OCI-LY3 (cell line): ENCODE measurements around the gene HTATIP2.

Experiments used
- H2AFZ ChIP-seq: fragments of 200-600, 300-600 bp; shearing (Covaris generic); 2 replicates; pipeline ENCODE4 v1.6.0; 2014; ENCODE audit warnings: antibody characterized with exemption, low read depth, low read length
- H3K27ac ChIP-seq: fragments of 200-600, 300-600 bp; sonication (generic); 2 replicates; pipeline ENCODE4 v1.5.1; 2014; ENCODE audit warnings: mild to moderate bottlenecking, low read length, moderate library complexity, mixed read lengths
- H3K27me3 ChIP-seq: fragments of 200-600, 300-600 bp; sonication (generic); 2 replicates; pipeline ENCODE4 v1.6.1; 2014; ENCODE audit warnings: low read depth, low read length, mixed read lengths
- H3K36me3 ChIP-seq: fragments of 200-600, 300-600 bp; sonication (generic); replicated peaks from 2 replicates; pipeline ENCODE3; 2014; ENCODE audit warnings: low read depth, low read length, mixed read lengths
- H3K4me1 ChIP-seq: fragments of 300-600, 200-600 bp; sonication (generic); 2 replicates; pipeline ENCODE4 v1.6.1; 2014; ENCODE audit warnings: low read length, mixed read lengths
- H3K4me2 ChIP-seq: fragments of 200-600, 300-600 bp; sonication (generic); 2 replicates; pipeline ENCODE4 v1.6.1; 2014; ENCODE audit warnings: low read length, mixed read lengths
- H3K4me3 ChIP-seq: fragments of 300-600, 200-600 bp; sonication (generic); 2 replicates; pipeline ENCODE4 v1.5.1; 2014; ENCODE audit warnings: antibody characterized with exemption, mild to moderate bottlenecking, low read length, moderate library complexity
- H3K79me2 ChIP-seq: fragments of 300-600, 200-600 bp; shearing (Covaris generic); 2 replicates; pipeline ENCODE4 v1.6.1; 2014; ENCODE audit warnings: mild to moderate bottlenecking, low read length, mixed read lengths
- H3K9ac ChIP-seq: fragments of 300-600, 200-600 bp; shearing (Covaris generic); 2 replicates; pipeline ENCODE4 v1.6.0; 2014; ENCODE audit warnings: mild to moderate bottlenecking, low read length, moderate library complexity
- H3K9me3 ChIP-seq: fragments of 200-600, 300-600 bp; shearing (Covaris generic); 2 replicates; pipeline ENCODE4 v1.6.1; 2014; ENCODE audit warnings: low read length, mixed read lengths; ENCODE audit not compliant: insufficient read depth
- H4K20me1 ChIP-seq: fragments of 200-600, 300-600 bp; sonication (generic); 2 replicates; pipeline ENCODE4 v1.6.1; 2016; ENCODE audit warnings: low read length, mixed read lengths; ENCODE audit not compliant: insufficient read depth
- CTCF ChIP-seq: fragments of 200-600, 300-600 bp; sonication (generic); IDR thresholded peaks from 2 replicates; pipeline ENCODE4 v1.5.1; 2014; ENCODE audit warnings: antibody characterized with exemption, low read length, low read depth
- EZH2phosphoT487 ChIP-seq: fragments of 200-600 bp; shearing (Covaris generic); IDR thresholded peaks from 2 replicates; pipeline ENCODE4 v1.6.1; 2018; ENCODE audit warnings: antibody characterized with exemption, mixed run types, low read depth

Gene HTATIP2

GRCh38 chr11:20387261-20388095 lies 24.0 kb downstream of the HTATIP2 start, which contains the start of gene PRMT3:
Gene PRMT3 (plus strand): TSS chr11:20387716. CDS start chr11:20387747, 31 bp downstream.
- H4K20me1 ChIP-seq = no peaks in the 10 kb centered on the region
- peaks cover 7% of the 10 kb centered on the region for H3K4me1 ChIP-seq
- TF ChIP-seq EZH2phosphoT487 (no peak), CTCF (peak; percentile 97)
- peak within 1 kb of the TSS; percentile 91 for H2AFZ ChIP-seq
- H3K9ac ChIP-seq = peak within 1 kb of the TSS; percentile 96
- H3K36me3 ChIP-seq = peaks cover 15% of the 10 kb centered on the region
- peaks cover 36% of the 10 kb centered on the region for H3K79me2 ChIP-seq
- H3K9me3 ChIP-seq = no peaks in the 10 kb centered on the region
- H3K27ac ChIP-seq = peak within 1 kb of the TSS; percentile 85
- peak within 1 kb of the TSS; percentile 94 for H3K4me3 ChIP-seq
- H3K27me3 ChIP-seq = no peaks in the 10 kb centered on the region
- H3K4me2 ChIP-seq = peak within 1 kb of the TSS; percentile 93

GRCh38 chr11:20388096-20389055 lies 24.9 kb downstream of the HTATIP2 start:
- peak overlapping the region; percentile 2; the same call in 1 of the 2 replicates for H2AFZ ChIP-seq
- peak overlapping the region; percentile 93 for H3K4me2 ChIP-seq
- peak overlapping the region; percentile 94 for H3K4me3 ChIP-seq
- H4K20me1 ChIP-seq = no peaks in the 10 kb centered on the region
- H3K9me3 ChIP-seq = no peaks in the 10 kb centered on the region
- peaks cover 36% of the 10 kb centered on the region for H3K79me2 ChIP-seq
- H3K4me1 ChIP-seq = peaks cover 7% of the 10 kb centered on the region
- H3K36me3 ChIP-seq = peaks cover 19% of the 10 kb centered on the region
- H3K9ac ChIP-seq = peak overlapping the region; percentile 92
- H3K27me3 ChIP-seq = no peaks in the 10 kb centered on the region
- H3K27ac ChIP-seq = peak overlapping the region; percentile 64
- TF ChIP-seq CTCF = no peak
- TF ChIP-seq EZH2phosphoT487 = no peak

GRCh38 chr11:20397281-20397680 lies 33.8 kb downstream of the HTATIP2 start:
- Histone ChIP-seq H3K4me2 (no peak overlapping the region), H3K27ac (no peak overlapping the region), H4K20me1 (no peaks in the 10 kb centered on the region), H3K4me3 (no peak overlapping the region), H2AFZ (no peak overlapping the region), H3K79me2 (peaks cover 7% of the 10 kb centered on the region), H3K27me3 (no peaks in the 10 kb centered on the region), H3K9ac (no peak overlapping the region), H3K9me3 (no peaks in the 10 kb centered on the region), H3K4me1 (no peaks in the 10 kb centered on the region), H3K36me3 (peaks cover 35% of the 10 kb centered on the region)
- TF ChIP-seq EZH2phosphoT487 (no peak), CTCF (peak; percentile 61)
